ENCODE data around the gene LSM4. TPM values are rescaled to one million over a fixed set of nuclear protein-coding genes. Genes with fewer than 3 reads are reported as not detected.

LSM4 gene
- total RNA-seq, 4 donors from 2014 or later = 122 to 294 (median 193) TPM

DNA sequence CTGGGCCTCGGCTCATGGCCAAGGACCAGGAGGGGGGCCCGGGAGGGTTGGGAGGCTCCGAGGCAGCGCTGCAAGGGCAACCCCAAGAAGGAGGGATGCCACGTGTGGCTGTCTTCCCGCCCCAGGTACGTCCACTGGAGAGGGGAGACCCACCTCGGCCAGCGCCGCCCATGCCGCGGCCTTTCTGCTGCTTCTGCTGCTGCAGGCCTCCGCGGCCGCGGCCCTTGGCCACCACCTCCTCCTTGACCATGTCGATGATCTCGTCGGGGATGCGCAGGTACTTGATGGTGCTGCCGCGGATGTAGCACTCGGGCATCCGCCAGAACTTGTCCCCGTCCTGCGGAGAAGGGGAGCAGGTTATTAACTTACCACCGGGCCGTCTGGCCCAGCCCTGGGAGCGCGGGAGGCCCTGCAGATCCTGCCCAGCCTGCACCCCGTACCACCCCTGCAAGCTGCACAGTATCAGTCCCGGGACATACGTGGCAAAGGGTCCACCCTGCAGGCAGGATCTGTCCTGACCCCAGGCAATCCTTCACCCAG lies 13.3 kb downstream of the LSM4 start:
- Histone ChIP-seq H3K4me1 (peaks cover 24 to 27% of the 10 kb centered on the region in 2 donors), H3K27me3 (no peaks in the 10 kb centered on the region), H3K36me3 (peaks cover 0 to 36% of the 10 kb centered on the region in 2 donors), H3K9me3 (no peaks in the 10 kb centered on the region), H3K27ac (no peak overlapping the region), H3K4me3 (no peak overlapping the region)
- no peak for TF ChIP-seq POLR2A (IDR thresholded peaks at IDR 0.05)
- TF ChIP-seq, protein P1, sequence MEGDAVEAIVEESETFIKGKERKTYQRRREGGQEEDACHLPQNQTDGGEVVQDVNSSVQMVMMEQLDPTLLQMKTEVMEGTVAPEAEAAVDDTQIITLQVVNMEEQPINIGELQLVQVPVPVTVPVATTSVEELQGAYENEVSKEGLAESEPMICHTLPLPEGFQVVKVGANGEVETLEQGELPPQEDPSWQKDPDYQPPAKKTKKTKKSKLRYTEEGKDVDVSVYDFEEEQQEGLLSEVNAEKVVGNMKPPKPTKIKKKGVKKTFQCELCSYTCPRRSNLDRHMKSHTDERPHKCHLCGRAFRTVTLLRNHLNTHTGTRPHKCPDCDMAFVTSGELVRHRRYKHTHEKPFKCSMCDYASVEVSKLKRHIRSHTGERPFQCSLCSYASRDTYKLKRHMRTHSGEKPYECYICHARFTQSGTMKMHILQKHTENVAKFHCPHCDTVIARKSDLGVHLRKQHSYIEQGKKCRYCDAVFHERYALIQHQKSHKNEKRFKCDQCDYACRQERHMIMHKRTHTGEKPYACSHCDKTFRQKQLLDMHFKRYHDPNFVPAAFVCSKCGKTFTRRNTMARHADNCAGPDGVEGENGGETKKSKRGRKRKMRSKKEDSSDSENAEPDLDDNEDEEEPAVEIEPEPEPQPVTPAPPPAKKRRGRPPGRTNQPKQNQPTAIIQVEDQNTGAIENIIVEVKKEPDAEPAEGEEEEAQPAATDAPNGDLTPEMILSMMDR (IDR thresholded peaks at IDR 0.05 in 4 of 5, conservative IDR thresholded peaks at IDR 0.05 in 1 of 5) = no peak
- DNase-seq = no peak
- in situ Hi-C loops (cut with MboI; ENCODE audit: low sequenced_read_pairs in 4 of 4) (no loop called here), intact Hi-C loops (cut with DNase I; ENCODE audit: low total_unique reads) (no loop called here)
- ATAC-seq = no peak

GRCh38 chr19:18308948-18309325 lies 13.9 kb downstream of the LSM4 start:
- DNase-seq (no peak), ATAC-seq (no peak)
- in situ Hi-C loops (cut with MboI; ENCODE audit: low sequenced_read_pairs in 4 of 4) (no loop called here), intact Hi-C loops (cut with DNase I; ENCODE audit: low total_unique reads) (no loop called here)
- H3K4me1 ChIP-seq = peaks cover 30 to 33% of the 10 kb centered on the region in 2 donors
- H3K36me3 ChIP-seq = peaks cover 0 to 29% of the 10 kb centered on the region in 2 donors
- peak overlapping the region in 3 of 4 donors; percentile 88 to 99 (median 91) for H3K27ac ChIP-seq
- H3K9me3 ChIP-seq = no peaks in the 10 kb centered on the region
- H3K27me3 ChIP-seq = no peaks in the 10 kb centered on the region
- no peak overlapping the region for H3K4me3 ChIP-seq
- no peak for TF ChIP-seq POLR2A (IDR thresholded peaks at IDR 0.05)
- TF ChIP-seq, protein P1 (IDR thresholded peaks at IDR 0.05 in 4 of 5, conservative IDR thresholded peaks at IDR 0.05 in 1 of 5) = no peak

- intact Hi-C loops (cut with DNase I; ENCODE audit: low total_unique reads) (no loop called here), in situ Hi-C loops (cut with MboI; ENCODE audit: low sequenced_read_pairs in 4 of 4) (no loop called here)
- TF ChIP-seq, protein P1 (IDR thresholded peaks at IDR 0.05 in 4 of 5, conservative IDR thresholded peaks at IDR 0.05 in 1 of 5) = no peak
- TF ChIP-seq POLR2A (IDR thresholded peaks at IDR 0.05) = no peak
- Histone ChIP-seq H3K4me1 (peaks cover 37 to 39% of the 10 kb centered on the region in 2 donors), H3K4me3 (no peak overlapping the region), H3K9me3 (no peaks in the 10 kb centered on the region), H3K27me3 (no peaks in the 10 kb centered on the region), H3K27ac (peak overlapping the region; percentile 88 to 99 (median 94)), H3K36me3 (peaks cover 0 to 24% of the 10 kb centered on the region in 2 donors)
- DNase-seq = no peak
- no peak for ATAC-seq
These were observed 14.6 kb downstream of the LSM4 start for GRCh38 chr19:18308051-18308947.

GRCh38 chr19:18307271-18307681 lies 15.6 kb downstream of the LSM4 start:
- Histone ChIP-seq H3K4me1 (peaks cover 44 to 47% of the 10 kb centered on the region in 2 donors), H3K27me3 (no peaks in the 10 kb centered on the region), H3K27ac (peak overlapping the region; percentile 88 to 99 (median 94)), H3K4me3 (no peak overlapping the region), H3K9me3 (no peaks in the 10 kb centered on the region), H3K36me3 (peaks cover 0 to 18% of the 10 kb centered on the region in 2 donors)
- in situ Hi-C loops (cut with MboI; ENCODE audit: low sequenced_read_pairs in 4 of 4) (no loop called here), intact Hi-C loops (cut with DNase I; ENCODE audit: low total_unique reads) (no loop called here)
- TF ChIP-seq POLR2A (IDR thresholded peaks at IDR 0.05) = no peak
- TF ChIP-seq, protein P1 (IDR thresholded peaks at IDR 0.05 in 4 of 5, conservative IDR thresholded peaks at IDR 0.05 in 1 of 5) = no peak
- no peak for ATAC-seq
- no peak for DNase-seq

Data from gastrocnemius medialis (tissue), 4 donors.